HG02981 (cell line): Measurements from ENCODE around the gene BLM.
"Not testable (repeated sequence)": the region's sequence is repeated elsewhere in the genome, so short reads cannot be mapped to it uniquely, and the experiment has no call there.

Experiments
- ATAC-seq: cut with Tn5 transposase; IDR thresholded peaks from one replicate; pipeline ENCODE4 v1.9.1; 2021; ENCODE audit warnings: mild to moderate bottlenecking, moderate library complexity; ENCODE audit not compliant: unreplicated experiment

Gene BLM

GRCh38 chr15:90730290-90730689, 13.1 kb downstream of the BLM start:
- ATAC-seq: no peak

DNA sequence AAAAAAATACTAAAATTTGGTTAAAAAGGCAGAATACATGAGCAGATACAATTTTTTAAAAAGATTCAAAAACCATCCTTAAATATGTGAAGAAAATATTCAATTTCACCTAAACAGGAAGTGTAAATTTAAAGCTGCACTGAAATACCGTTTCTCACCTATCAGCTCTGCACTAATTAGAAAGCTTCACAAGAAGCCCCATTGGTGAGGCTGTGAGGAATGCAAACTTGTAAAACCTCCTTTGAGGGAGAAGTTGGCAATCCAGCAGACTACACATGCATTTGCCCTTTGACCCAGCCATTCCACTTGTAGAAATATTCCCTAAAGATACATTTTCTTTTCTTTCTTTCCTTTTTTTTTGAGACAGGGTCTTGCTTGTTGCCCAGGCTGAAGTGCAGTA, 18.8 kb downstream of the BLM start:
- ATAC-seq: no peak

GRCh38 chr15:90740545-90740944, 23.4 kb downstream of the BLM start:
- not testable (repeated sequence) for ATAC-seq

- no peak for ATAC-seq
Observed at GRCh38 chr15:90742087-90742486, 24.9 kb downstream of the BLM start.

GRCh38 chr15:90743407-90743806, 26.3 kb downstream of the BLM start:
- no peak for ATAC-seq

- ATAC-seq: no peak
Observed at GRCh38 chr15:90744759-90745402, 27.7 kb downstream of the BLM start.

DNA sequence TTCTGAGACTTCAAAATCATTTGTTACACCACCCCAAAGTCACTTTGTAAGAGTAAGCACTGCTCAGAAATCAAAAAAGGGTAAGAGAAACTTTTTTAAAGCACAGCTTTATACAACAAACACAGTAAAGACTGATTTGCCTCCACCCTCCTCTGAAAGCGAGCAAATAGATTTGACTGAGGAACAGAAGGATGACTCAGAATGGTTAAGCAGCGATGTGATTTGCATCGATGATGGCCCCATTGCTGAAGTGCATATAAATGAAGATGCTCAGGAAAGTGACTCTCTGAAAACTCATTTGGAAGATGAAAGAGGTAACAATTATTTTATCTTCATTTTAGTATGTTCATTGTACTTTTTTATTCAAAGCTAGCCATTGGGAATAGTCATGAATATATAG, 32.6 kb downstream of the BLM start:
- ATAC-seq: no peak

GRCh38 chr15:90750186-90750585, 33.0 kb downstream of the BLM start:
- ATAC-seq: no peak

- ATAC-seq: no peak
Observed at GRCh38 chr15:90751300-90751825, 34.2 kb downstream of the BLM start.

DNA sequence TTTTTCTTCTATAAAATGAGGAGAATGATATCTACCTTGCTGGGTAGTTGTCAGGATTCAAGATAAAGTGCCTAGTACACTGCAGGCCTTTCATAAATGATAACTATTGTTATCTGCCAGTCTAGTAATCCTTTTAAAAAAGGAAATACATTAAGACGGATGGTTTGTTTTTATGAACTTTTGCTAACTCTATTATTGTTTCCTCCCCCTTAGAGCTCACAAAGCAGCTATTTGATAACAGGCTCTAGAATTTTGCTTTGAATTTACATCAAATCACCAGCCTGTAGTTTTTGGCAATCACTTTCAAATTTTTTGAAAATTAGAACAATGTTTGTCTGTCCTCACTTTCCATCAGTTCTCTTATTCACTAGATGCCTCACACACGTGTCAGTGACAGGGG, 39.8 kb downstream of the BLM start:
- ATAC-seq: no peak

DNA sequence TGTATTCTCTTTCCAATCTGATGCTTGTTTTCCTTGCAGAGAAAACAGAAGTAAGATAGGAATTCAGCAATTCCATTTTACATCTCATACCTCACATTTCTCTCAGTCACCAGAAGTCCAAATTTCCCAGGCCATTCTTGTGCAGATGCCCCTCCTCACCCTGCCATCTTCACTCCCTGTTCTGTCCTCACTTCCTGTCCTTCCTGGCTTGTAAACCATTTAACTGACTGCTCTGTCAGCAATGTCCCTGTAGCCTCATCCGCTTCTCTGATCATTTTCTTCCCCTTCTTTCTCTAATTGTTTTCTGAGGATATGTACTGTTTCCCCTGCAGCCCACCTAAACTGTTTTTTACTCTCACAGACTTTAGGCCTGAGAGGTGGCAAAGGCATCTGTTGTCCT, 40.3 kb downstream of the BLM start:
- no peak for ATAC-seq

DNA sequence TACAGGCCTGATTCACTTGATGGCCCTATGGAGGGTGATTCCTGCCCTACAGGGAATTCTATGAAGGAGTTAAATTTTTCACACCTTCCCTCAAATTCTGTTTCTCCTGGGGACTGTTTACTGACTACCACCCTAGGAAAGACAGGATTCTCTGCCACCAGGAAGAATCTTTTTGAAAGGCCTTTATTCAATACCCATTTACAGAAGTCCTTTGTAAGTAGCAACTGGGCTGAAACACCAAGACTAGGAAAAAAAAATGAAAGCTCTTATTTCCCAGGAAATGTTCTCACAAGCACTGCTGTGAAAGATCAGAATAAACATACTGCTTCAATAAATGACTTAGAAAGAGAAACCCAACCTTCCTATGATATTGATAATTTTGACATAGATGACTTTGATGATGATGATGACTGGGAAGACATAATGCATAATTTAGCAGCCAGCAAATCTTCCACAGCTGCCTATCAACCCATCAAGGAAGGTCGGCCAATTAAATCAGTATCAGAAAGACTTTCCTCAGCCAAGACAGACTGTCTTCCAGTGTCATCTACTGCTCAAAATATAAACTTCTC, 43.6 kb downstream of the BLM start:
- ATAC-seq: no peak

DNA sequence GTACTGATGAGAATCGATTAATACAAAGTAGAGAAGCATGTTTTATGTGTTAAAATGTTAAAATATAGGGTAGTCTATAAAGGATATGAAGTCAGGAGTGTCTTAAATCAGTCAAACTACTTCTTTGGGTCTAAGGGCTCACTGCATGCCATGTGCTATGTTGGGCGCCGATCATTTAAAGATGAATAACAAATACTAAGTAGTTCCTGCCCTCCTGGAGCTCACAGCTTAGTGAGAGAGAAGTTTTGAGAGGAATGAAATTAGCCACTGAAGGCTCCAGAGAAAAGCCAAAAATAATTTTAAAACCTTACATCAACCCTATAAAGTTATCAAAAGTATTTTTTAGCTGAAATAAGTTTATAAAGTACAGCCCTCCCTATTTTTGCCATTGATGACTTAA, 44.5 kb downstream of the BLM start:
- no peak for ATAC-seq

GRCh38 chr15:90762109-90762508, 45.0 kb downstream of the BLM start:
- ATAC-seq: no peak

DNA sequence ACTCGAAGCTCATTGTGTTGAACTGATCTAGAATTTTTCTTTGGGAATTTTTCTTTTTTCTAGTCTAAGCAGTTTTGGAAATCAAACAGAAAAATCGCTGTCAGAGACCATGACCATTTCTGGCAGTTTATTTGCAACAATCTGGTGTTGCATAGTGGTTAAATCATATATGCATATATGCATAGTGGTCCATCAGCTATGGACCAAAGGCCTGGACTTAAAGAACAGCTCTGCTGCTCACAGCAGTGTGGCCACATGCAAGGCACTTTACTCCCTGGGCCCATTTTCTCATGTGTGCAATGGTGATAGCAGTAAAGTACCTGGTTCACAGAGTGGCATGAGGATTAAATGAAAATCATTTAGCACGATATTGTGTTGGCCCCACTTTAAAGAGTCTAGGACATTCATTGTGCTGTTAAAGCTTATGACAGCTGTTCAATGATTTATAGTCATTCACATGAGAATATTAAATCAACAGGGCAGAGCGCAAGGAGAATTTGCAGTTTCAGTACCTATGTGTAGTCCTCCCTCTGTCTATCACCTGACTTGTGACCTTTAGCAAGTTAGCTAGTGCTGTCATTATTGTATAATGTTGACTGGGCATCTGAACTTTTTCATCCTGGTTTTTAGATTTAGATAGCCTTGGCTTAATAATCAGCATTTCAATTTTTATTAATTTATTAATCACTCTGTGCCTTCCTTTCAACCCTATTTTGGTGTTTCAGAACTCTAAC, 46.4 kb downstream of the BLM start:
- ATAC-seq: no peak

DNA sequence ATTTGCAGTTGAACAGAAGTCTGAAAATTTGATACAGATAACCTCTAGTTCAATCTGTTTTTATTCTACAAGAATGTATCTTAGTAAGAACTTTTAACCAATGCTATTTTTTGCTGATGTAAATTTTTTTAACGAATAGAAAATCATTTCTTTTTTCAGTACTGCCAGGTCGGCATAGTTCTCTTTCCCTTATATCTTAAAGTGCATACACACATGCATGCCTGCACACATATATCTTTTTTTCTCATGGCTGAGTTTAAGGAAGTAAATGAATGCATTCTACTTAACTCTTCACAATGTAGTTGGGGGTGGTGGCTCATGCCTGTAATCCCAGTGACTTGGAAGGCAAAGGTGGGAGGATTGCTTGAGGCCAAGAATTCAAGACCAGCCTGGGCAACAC, 48.4 kb downstream of the BLM start:
- ATAC-seq: no peak

- ATAC-seq: no peak
Observed at GRCh38 chr15:90765966-90766365, 48.8 kb downstream of the BLM start.

GRCh38 chr15:90769375-90769774, 52.2 kb downstream of the BLM start:
- ATAC-seq: no peak

- ATAC-seq: no peak
Observed at GRCh38 chr15:90773485-90773884, 56.3 kb downstream of the BLM start.

GRCh38 chr15:90774731-90775514, 57.8 kb downstream of the BLM start:
- ATAC-seq: no peak

DNA sequence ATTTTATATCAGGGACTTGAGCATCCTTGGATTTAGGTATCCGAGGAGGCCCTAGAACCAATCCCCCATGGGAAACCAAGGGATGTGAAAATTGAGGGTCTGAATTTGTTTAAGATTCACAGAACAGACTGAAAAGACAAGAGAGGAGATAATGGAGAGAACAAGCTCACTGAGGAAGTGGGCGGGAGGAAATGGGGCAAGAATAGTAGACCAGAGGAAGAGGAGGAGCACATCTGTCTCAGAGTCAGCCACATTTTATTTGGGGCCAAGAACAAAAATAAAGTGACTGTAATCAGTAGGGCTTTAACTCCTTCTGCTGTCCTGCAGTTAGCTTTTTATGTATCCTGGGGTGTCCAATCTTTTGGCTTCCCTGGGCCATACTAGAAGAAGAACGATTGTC, 63.8 kb downstream of the BLM start:
- ATAC-seq: no peak
